Posterior cingulate gyrus (tissue), 11 donors: Measurements from ENCODE around the gene CRACDL.

Source experiments
- DNase-seq, 10 donors: peaks; one replicate each; pipeline versions ENCODE4 v3.0.0 to v3.0.0-alpha.2; 2020 to 2021; ENCODE audit warnings: mixed read lengths in 3 of 10
- intact Hi-C: fragments of 100-400 bp; cut with DNase I; formaldehyde crosslinking; loops from one replicate; pipeline ENCODE4 v1.15.1; 2023

CRACDL gene

GRCh38 chr2:98793897-98794830, 141.9 kb downstream of the CRACDL start:
- intact Hi-C loops = no loop called here
- no peak for DNase-seq

DNA sequence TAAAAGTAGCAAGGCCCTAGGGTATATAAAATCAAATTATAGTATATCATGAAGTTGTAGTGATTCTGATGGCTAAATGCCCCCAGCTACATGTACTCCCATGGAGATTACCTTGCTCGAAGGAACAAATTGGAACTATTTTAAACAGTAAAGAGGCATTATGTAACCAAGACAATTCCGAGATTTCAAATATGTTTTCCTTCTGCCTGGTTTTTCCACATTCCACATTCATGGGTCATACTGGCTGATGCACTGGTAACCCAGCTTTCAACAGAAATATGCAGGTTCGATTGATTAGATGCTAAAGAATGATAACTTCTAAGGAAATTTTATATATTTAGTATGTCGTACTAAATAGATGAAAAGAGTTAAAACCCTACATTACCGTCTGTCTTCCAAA, 142.8 kb downstream of the CRACDL start:
- intact Hi-C loops = no loop called here
- no peak for DNase-seq

DNA sequence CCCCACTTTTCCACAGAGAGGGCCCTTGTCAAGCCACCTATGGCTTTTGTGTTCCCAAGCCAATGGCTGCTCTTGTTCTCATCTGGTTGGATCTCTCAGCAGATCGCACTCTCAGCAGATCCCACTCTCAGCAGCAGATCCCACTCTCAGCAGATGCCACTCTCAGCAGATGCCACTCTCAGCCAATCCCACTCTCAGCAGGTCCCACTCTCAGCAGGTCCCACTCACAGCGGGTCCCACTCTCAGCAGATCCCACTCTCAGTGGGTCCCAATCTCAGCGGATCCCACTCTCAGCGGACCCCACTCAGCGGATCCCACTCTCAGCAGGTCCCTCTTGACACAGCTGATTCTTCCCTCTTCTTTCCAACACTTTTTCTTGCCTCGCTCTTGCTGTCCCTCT, 145.8 kb downstream of the CRACDL start:
- no peak for DNase-seq
- intact Hi-C loops = no loop called here

DNA sequence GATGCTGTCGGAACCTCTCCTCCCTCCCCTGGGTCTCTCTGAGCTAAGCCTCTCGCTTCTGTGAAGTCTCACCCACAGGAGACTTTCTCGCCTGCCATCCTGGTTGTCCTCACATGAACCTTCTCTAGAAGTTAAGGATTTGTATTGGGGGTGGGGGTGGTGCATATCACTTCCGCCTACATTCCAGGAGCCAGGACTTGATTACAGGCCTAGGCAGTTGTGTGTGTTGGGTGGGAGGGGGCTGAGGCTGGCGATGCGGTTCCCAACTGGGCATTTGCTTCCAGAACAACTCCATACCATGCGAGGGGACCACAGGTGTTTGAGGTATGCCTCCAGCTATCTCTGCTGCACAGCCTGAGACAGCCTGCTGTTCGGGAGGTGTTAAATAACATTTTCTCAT, 148.3 kb downstream of the CRACDL start:
- intact Hi-C loops = no loop called here
- DNase-seq = no peak

GRCh38 chr2:98786179-98786578, 149.8 kb downstream of the CRACDL start:
- intact Hi-C loops = no loop called here
- no peak for DNase-seq

DNA sequence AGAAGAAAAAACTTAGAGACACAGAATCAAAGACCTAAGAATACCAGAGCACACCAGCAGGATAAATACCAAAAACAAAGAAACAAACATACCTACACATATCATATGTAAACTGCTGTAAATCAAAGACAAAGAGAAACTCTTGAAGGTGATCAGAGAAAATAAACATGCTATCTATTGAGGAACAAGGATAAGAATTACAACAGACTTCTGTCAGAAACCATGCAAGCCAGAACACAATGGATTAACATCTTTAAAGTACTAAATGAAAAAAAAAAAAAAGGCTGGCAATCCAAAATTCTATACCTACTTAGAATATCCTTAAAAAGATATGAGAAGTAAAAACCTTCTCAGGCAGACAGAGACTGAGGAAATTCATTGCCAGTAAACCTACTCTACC, 153.5 kb downstream of the CRACDL start:
- intact Hi-C loops = no loop called here
- no peak for DNase-seq

DNA sequence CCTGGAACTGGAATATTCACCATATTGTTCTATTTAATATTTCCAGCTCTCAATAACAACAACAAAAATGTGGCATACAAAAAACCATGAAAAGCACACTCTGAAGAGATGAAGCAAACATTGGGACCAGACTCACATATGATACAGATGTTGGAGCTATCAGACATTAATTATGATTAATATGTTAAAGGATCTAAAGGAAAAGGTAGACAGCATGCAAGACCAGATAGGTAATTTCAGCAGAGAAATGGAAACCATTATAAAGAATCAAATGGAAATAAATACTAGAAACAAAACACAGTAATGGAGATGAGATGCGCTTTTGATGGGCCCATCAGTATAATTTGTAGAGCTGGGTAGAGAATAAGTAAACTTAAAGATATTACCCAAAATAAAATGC, 154.2 kb downstream of the CRACDL start:
- no peak for DNase-seq
- intact Hi-C loops = no loop called here

GRCh38 chr2:98778741-98779483, 157.1 kb downstream of the CRACDL start:
- no peak for DNase-seq
- intact Hi-C loops = no loop called here

DNA sequence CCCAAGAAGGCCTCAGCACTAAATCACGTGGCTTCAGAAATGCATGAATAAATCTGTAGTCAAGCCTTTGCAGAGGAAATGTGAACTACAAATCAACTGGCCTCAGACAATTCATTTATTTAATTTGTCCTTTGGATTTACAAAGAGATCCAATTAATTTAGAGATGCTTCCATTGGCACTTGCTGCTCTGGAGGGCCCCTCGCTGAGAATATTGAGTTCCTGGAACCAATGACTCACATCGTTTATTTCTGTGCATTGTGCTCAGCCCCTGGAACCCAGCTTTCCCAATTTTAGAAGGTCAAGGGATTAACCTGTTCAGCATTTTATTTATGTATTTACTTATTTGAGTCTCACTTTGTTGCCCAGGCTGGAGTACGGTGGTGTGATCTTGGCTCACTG, 157.9 kb downstream of the CRACDL start:
- intact Hi-C loops = no loop called here
- DNase-seq = no peak

GRCh38 chr2:98777710-98778109, 158.3 kb downstream of the CRACDL start:
- DNase-seq = no peak
- intact Hi-C loops = no loop called here

- DNase-seq = no peak
- intact Hi-C loops = no loop called here
Observed at GRCh38 chr2:98777076-98777475, 158.9 kb downstream of the CRACDL start.

DNA sequence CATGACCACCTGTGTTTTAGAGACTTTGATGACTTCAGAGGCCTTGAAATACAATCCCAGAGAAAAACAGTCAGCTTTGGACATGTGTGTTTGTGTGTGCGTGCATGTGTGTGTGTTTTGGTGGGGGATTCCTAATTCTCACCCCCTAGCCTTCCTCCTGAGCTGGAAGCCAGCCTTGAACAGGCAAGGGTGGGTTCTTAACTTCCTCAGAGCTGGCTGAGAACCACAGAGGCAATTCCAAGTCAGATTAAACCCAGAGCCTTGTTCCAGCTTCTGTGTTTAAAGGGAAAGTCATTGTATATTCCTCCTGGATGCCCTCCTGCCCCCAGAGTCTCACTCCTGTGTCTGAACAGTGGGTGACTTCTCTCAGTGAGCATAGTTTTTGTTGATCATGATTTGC, 159.9 kb downstream of the CRACDL start:
- DNase-seq = no peak
- intact Hi-C loops = no loop called here

GRCh38 chr2:98775146-98775986, 160.7 kb downstream of the CRACDL start:
- DNase-seq = no peak
- intact Hi-C loops = no loop called here

GRCh38 chr2:98773907-98774306, 162.1 kb downstream of the CRACDL start:
- intact Hi-C loops = no loop called here
- no peak for DNase-seq

DNA sequence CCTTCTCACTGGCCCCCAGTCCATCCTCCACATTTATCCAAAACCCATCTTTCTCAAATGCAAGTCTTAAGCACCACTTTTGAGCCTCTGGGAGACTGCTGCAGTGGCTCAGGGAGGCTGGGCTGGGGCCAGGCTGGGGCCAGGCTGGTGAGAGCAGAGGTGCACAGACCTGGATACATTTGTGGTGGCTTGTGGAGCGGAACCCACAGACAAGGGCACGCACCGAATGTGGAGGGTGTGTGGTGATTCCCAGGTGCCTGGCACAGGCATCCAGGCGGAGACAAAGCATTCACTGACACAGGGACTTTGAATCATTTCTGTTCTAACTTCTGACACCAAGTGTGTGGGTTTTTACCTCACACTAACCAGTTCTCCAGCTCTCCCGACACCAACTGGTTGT, 162.9 kb downstream of the CRACDL start:
- intact Hi-C loops = no loop called here
- no peak for DNase-seq

DNA sequence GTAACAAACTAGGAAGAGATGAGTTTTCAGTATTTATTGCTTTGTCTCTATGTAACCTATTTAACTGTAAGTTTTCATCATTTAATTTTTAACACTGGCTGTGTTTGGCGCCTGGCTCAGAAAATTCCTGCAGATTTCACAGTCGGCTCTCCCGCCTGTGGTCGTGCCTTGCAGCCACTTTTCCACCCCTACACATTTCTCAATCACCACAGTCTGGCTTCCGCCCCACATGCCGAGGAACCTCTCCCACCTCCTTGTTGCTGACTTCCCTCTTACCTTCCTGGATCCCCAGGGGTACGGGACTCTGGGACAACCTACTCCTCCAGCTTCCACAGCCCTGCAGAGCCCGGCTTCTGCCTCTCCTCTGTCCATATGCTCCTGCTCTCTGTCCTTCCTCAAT, 163.5 kb downstream of the CRACDL start:
- intact Hi-C loops = no loop called here
- no peak for DNase-seq

GRCh38 chr2:98771721-98772524, 164.1 kb downstream of the CRACDL start:
- no peak for DNase-seq
- intact Hi-C loops = no loop called here

DNA sequence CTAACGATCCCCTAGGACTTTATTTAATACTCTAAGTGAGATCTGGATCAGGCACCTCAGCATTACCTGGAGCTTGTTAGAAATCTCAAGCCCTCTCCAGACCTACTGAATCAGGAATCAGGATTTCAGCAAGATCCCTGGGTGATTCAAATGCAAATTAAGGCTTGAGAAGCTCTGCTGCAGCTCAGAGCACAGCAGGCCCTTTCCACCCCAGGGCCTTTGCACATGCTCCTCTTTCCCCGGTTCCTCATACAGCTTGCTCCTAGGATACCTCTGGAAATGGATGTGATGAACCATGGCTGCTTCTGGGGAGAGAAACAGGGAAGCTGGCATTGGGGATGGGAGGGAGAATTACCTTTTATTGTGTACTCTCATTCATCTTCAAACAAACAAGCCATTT, 164.8 kb downstream of the CRACDL start:
- no peak for DNase-seq
- intact Hi-C loops = no loop called here

DNA sequence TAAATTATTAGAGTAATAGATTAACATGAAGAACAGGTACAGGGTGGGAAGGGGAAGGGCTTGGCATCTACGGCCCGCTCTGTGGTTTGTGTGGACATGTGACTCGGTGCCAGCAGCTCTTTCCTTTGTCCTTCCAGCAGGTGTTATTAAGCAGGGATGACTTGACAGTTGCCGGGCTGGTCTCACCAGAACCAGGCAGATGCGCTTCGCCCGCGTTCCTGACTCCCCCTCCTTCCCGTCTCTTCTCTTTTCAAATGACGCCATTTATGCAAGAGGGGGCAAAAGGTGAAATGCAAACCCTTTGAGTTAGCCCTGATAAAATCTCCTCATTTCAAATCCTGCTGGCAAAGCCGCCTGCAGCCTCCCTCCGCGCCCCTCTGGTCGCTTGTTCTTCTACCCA, 166.2 kb downstream of the CRACDL start:
- no peak for DNase-seq
- intact Hi-C loops = no loop called here

GRCh38 chr2:98769114-98769476, 166.9 kb downstream of the CRACDL start:
- no peak for DNase-seq
- intact Hi-C loops = no loop called here
